Measurements from ENCODE around the gene HRAS. TPM values are rescaled to one million over a fixed set of nuclear protein-coding genes. Genes with fewer than 3 reads are reported as not detected.

Gene HRAS
- total and polyA plus RNA-seq, 5 experiments from 2014 or later = 8.6 to 40.7 (median 26.7) TPM

- Mint-ChIP-seq H3K36me3 (peaks cover 0 to 39% (median 10%) of the 10 kb centered on the region in 3 donors), H3K27ac (peak overlapping the region in 5 of 10 donors; percentile 13 to 86 (median 83))
These were observed 34.2 kb downstream of the HRAS start for GRCh38 chr11:501001-501682.

GRCh38 chr11:499201-500076 lies 35.9 kb downstream of the HRAS start:
- Mint-ChIP-seq H3K27me3 (no peaks in the 10 kb centered on the region), H3K36me3 (peaks cover 0 to 50% (median 10%) of the 10 kb centered on the region in 3 donors), H3K27ac (peak overlapping the region in 1 of 10 donors; percentile 50), H3K4me3 (peak overlapping the region in 1 of 10 donors; percentile 58), H3K9me3 (no peaks in the 10 kb centered on the region), H3K4me1 (peaks cover 1 to 23% (median 12%) of the 10 kb centered on the region in 4 donors)
- POLR2A ChIA-PET = no interaction called here
- no peak for ATAC-seq
- no peak for DNase-seq

More at GRCh38 chr11:501001-501682, 34.2 kb downstream of the HRAS start:
- peak overlapping the region in 1 of 10 donors; percentile 4 for H3K4me3 Mint-ChIP-seq
- DNase-seq (no peak), ATAC-seq (no peak)
- no peaks in the 10 kb centered on the region for H3K27me3 Mint-ChIP-seq
- POLR2A ChIA-PET = interaction anchor here (0.6 kb wide), 2 partner anchors 192 to 222 kb away, joined by 3 read pairs; no protein-coding TSS in a partner anchor
- H3K4me1 Mint-ChIP-seq = peaks cover 8 to 39% (median 21%) of the 10 kb centered on the region in 4 donors
- H3K9me3 Mint-ChIP-seq = no peaks in the 10 kb centered on the region

DNA sequence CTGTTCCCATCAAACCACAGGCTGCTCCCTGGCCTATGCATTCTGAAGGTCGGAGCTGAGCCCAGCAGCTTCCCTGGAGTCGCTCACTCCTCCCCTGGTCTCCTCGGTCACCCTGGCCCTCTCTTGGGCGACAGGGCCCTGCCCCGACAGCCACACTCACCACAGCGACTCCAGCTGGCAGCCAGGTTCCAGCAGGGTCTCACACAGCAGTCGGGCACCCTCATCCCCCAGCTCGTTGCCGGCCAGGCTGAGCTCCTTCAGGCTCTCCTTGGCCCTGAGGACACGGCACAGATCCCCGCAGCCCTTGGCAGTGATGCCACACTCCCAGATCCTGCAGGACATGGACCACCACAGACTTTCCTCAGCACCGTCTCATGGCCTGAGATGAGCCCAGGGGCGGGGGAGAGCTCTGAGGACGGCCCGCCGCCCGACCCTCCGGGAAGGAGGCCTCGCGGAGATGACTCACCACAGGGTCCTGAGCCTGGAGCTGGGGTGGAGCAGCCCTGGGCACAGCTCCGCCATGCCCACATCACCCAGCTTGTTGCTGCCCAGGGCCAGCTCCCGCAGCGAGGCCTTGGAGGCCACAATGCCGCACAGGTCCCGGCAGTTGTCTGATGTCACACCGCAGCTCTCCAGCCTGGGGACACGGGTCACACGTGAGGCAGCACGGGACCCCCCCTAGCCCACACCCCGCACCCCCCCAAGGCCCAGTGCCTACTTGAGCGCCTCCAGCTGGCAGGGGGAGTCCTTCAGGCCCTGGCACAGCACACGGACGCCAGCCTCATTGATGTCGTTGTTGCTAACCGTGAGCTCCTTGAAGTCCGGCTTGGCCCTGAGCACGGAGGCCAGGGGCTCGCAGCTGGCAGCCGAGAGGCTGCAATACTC lies 36.8 kb downstream of the HRAS start:
- ATAC-seq (no peak), DNase-seq (no peak)
- Mint-ChIP-seq H3K27me3 (no peaks in the 10 kb centered on the region), H3K27ac (peak overlapping the region in 3 of 10 donors; percentile 13 to 40 (median 36)), H3K4me1 (peaks cover 0 to 20% (median 10%) of the 10 kb centered on the region in 4 donors), H3K9me3 (no peaks in the 10 kb centered on the region), H3K36me3 (peaks cover 0 to 53% (median 10%) of the 10 kb centered on the region in 3 donors), H3K4me3 (no peak overlapping the region)
- POLR2A ChIA-PET = no interaction called here

GRCh38 chr11:497565-498296 lies 37.6 kb downstream of the HRAS start:
- POLR2A ChIA-PET = interaction anchor here (0.6 kb wide), 1 partner anchor 32 kb away, joined by 3 read pairs; no protein-coding TSS in a partner anchor
- Mint-ChIP-seq H3K27ac (peak overlapping the region in 4 of 10 donors; percentile 25 to 81 (median 57)), H3K4me1 (peaks cover 0 to 16% (median 8%) of the 10 kb centered on the region in 4 donors), H3K36me3 (peaks cover 0 to 57% (median 10%) of the 10 kb centered on the region in 3 donors), H3K27me3 (no peaks in the 10 kb centered on the region), H3K9me3 (no peaks in the 10 kb centered on the region), H3K4me3 (no peak overlapping the region)
- DNase-seq (no peak), ATAC-seq (no peak)

GRCh38 chr11:496834-497564 lies 38.4 kb downstream of the HRAS start:
- H3K36me3 Mint-ChIP-seq = peaks cover 0 to 59% (median 10%) of the 10 kb centered on the region in 3 donors
- H3K4me3 Mint-ChIP-seq = no peak overlapping the region
- ATAC-seq (no peak), DNase-seq (no peak)
- H3K4me1 Mint-ChIP-seq = peaks cover 0 to 16% (median 7%) of the 10 kb centered on the region in 4 donors
- no peaks in the 10 kb centered on the region for H3K27me3 Mint-ChIP-seq
- no peaks in the 10 kb centered on the region for H3K9me3 Mint-ChIP-seq
- H3K27ac Mint-ChIP-seq = peak overlapping the region in 5 of 10 donors; percentile 29 to 74 (median 66)
- POLR2A ChIA-PET = no interaction called here

- H3K27me3 Mint-ChIP-seq = no peaks in the 10 kb centered on the region
- ATAC-seq = no peak
- no peak for DNase-seq
- H3K9me3 Mint-ChIP-seq = no peaks in the 10 kb centered on the region
- no peak overlapping the region for H3K4me3 Mint-ChIP-seq
- H3K27ac Mint-ChIP-seq = peak overlapping the region in 1 of 10 donors; percentile 64
- H3K36me3 Mint-ChIP-seq = peaks cover 0 to 52% (median 10%) of the 10 kb centered on the region in 3 donors
- POLR2A ChIA-PET = interaction anchor here (0.9 kb wide), 1 partner anchor 10 kb away, joined by 3 read pairs; no protein-coding TSS in a partner anchor
- peaks cover 0 to 12% (median 4%) of the 10 kb centered on the region in 4 donors for H3K4me1 Mint-ChIP-seq
These were observed 39.8 kb downstream of the HRAS start for GRCh38 chr11:495537-495931.

- peak overlapping the region in 4 of 10 donors; percentile 48 to 76 (median 64) for H3K27ac Mint-ChIP-seq
- H3K27me3 Mint-ChIP-seq = no peaks in the 10 kb centered on the region
- ATAC-seq (no peak), DNase-seq (no peak)
- POLR2A ChIA-PET = interaction anchor here (0.7 to 0.9 kb wide), 4 partner anchors 8 to 55 kb away, joined by 3 to 4 read pairs (median 3); no protein-coding TSS in a partner anchor
- H3K4me1 Mint-ChIP-seq = peaks cover 0 to 9% (median 4%) of the 10 kb centered on the region in 4 donors
- peaks cover 0 to 50% (median 10%) of the 10 kb centered on the region in 3 donors for H3K36me3 Mint-ChIP-seq
- no peaks in the 10 kb centered on the region for H3K9me3 Mint-ChIP-seq
- no peak overlapping the region for H3K4me3 Mint-ChIP-seq
These were observed 40.4 kb downstream of the HRAS start for GRCh38 chr11:494761-495536.

GRCh38 chr11:492427-493226 lies 42.7 kb downstream of the HRAS start:
- H3K27ac Mint-ChIP-seq = peak overlapping the region in 2 of 10 donors; percentile 53 to 84
- peaks cover 0 to 8% (median 4%) of the 10 kb centered on the region in 4 donors for H3K4me1 Mint-ChIP-seq
- no peaks in the 10 kb centered on the region for H3K9me3 Mint-ChIP-seq
- H3K36me3 Mint-ChIP-seq = peaks cover 0 to 37% (median 8%) of the 10 kb centered on the region in 3 donors
- no peaks in the 10 kb centered on the region for H3K27me3 Mint-ChIP-seq
- ATAC-seq (peak in 1 of 2 donors; percentile 18), DNase-seq (no peak)
- POLR2A ChIA-PET = interaction anchor here (0.8 to 1.1 kb wide), 2 partner anchors 14 to 64 kb away, joined by 3 to 4 read pairs; no protein-coding TSS in a partner anchor
- H3K4me3 Mint-ChIP-seq = no peak overlapping the region

DNA sequence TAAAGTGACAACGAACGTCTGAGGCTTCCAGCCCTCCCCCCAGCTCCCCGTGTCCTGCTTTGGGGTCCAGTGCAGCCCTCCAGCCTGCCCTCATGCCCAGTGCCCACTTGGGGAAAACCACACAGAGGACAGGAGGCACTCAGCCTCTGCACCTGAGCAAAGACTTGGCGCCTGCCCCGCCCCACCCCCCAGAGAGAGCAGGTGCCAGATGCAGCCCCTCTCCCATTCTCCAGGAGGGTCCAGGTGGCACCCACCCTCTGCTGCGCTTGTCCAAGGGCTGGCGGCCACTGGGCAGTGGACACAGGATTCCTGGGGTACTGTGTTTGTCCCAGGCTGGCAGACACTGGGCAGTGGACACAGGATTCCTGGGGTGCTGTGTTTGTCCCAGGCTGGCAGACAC lies 44.0 kb downstream of the HRAS start:
- POLR2A ChIA-PET = no interaction called here
- Mint-ChIP-seq H3K36me3 (peaks cover 0 to 26% (median 2%) of the 10 kb centered on the region in 3 donors), H3K9me3 (no peaks in the 10 kb centered on the region), H3K27ac (no peak overlapping the region), H3K4me3 (no peak overlapping the region), H3K4me1 (peaks cover 0 to 4% (median 0%) of the 10 kb centered on the region in 4 donors), H3K27me3 (no peaks in the 10 kb centered on the region)
- no peak for ATAC-seq
- no peak for DNase-seq

DNA sequence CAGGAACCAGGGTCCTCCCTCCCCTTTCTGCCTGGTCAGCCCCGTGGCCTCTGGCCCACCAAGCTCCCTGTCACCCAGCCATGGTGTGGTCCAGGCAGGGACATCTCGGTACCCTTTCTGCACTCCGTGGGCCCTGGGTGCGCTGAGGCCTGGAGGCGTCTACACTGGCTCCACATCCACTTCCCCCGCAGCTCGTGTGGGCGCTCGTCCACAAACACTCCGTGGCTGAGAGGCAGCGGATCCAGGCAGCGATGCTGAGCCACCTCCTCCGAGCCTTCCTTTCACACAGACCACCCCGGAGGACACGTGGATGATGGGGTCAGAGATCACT lies 44.5 kb downstream of the HRAS start:
- H3K4me3 Mint-ChIP-seq = no peak overlapping the region
- POLR2A ChIA-PET = no interaction called here
- H3K36me3 Mint-ChIP-seq = peaks cover 0 to 25% (median 2%) of the 10 kb centered on the region in 3 donors
- no peak for DNase-seq
- no peaks in the 10 kb centered on the region for H3K9me3 Mint-ChIP-seq
- no peaks in the 10 kb centered on the region for H3K27me3 Mint-ChIP-seq
- peaks cover 0 to 3% (median 0%) of the 10 kb centered on the region in 4 donors for H3K4me1 Mint-ChIP-seq
- no peak for ATAC-seq
- H3K27ac Mint-ChIP-seq = no peak overlapping the region

All from naive thymus-derived CD8-positive, alpha-beta T cell (primary cell).